Fibroblast of gingiva (primary cell): ENCODE results near the gene RUSF1.
"Not testable (repeated sequence)": the region's sequence is repeated elsewhere in the genome, so short reads cannot be mapped to it uniquely, and the experiment has no call there.

Source experiments
- DNase-seq: peaks from one replicate; pipeline ENCODE4 v3.0.0-alpha.2; 2011; ENCODE audit warnings: low read depth

Gene RUSF1

GRCh38 chr16:31487071-31487719 lies 21.0 kb downstream of the RUSF1 start:
- no peak for DNase-seq

- DNase-seq, result no peak
Measured at GRCh38 chr16:31486045-31486444, 22.1 kb downstream of the RUSF1 start.

- no peak for DNase-seq
Measured at GRCh38 chr16:31485571-31485970, 22.6 kb downstream of the RUSF1 start.

- DNase-seq, result no peak
Measured at GRCh38 chr16:31484491-31485171, 23.6 kb downstream of the RUSF1 start.

- DNase-seq, result not testable (repeated sequence)
Measured at GRCh38 chr16:31484048-31484447, 24.1 kb downstream of the RUSF1 start.

- DNase-seq, result no peak
Measured at GRCh38 chr16:31483081-31483480, 25.1 kb downstream of the RUSF1 start, which contains the start of gene SLC5A2. SLC5A2 (plus strand) TSS chr16:31483123; CDS start chr16:31483137, 14 bp downstream.

GRCh38 chr16:31480851-31481536 lies 27.2 kb downstream of the RUSF1 start:
- DNase-seq, result no peak

- DNase-seq, result no peak
Measured at GRCh38 chr16:31479751-31480150, 28.4 kb downstream of the RUSF1 start.

- no peak for DNase-seq
Measured at GRCh38 chr16:31478956-31479355, 29.2 kb downstream of the RUSF1 start.

GRCh38 chr16:31477220-31478216 lies 30.7 kb downstream of the RUSF1 start:
- no peak for DNase-seq

- no peak for DNase-seq
Measured at GRCh38 chr16:31476303-31477219, 31.6 kb downstream of the RUSF1 start.

- no peak for DNase-seq
Measured at GRCh38 chr16:31475946-31476302, 32.3 kb downstream of the RUSF1 start.

GRCh38 chr16:31474773-31475738 lies 33.1 kb downstream of the RUSF1 start:
- DNase-seq, result no peak

GRCh38 chr16:31474173-31474714 lies 33.9 kb downstream of the RUSF1 start:
- peak; percentile 53 for DNase-seq

- no peak for DNase-seq
Measured at GRCh38 chr16:31473264-31473984, 34.8 kb downstream of the RUSF1 start.

GRCh38 chr16:31472709-31473203 lies 35.4 kb downstream of the RUSF1 start:
- peak; percentile 92 for DNase-seq

GRCh38 chr16:31471875-31472708 lies 36.1 kb downstream of the RUSF1 start, which contains the start of gene TGFB1I1:
TGFB1I1 (plus strand) TSS chr16:31472152; CDS start chr16:31472189, 37 bp downstream.
- DNase-seq, result peak; percentile 87
